ENCODE data around the gene SNRPA.
A peak's percentile ranks its signal among the peaks of the same experiment; 100 is the strongest.

SNRPA gene

DNA sequence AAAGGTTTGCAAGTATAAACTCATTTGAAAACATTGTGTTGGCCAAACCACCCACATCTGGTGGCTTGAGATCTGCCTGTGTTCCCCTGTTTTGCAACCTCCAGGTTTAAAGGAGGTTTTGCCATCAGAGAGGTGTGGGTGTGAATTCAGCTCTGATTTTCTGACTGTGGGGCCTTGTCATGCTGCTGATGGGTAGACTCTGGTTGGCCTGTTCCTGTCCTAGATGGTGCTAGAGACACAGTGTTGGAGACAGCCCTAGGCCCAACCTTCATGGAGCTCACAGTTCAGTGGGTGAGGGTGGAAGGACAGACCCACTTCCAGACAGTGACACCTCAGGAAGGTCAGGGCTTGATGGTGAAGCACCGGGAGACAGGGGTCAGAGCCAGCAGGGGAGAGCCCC is 34.5 kb downstream of the SNRPA start:
- no peak overlapping the region for H3K4me3 ChIP-seq
- TF ChIP-seq Cebpa-rat (IDR thresholded peaks at IDR 0.05) = no peak
- no peaks in the 10 kb centered on the region for H3K9me3 ChIP-seq
- no peak overlapping the region for H3K9ac ChIP-seq
- H3K4me2 ChIP-seq = no peak overlapping the region
- H3K27ac ChIP-seq = no peak overlapping the region
- no peaks in the 10 kb centered on the region for H4K20me1 ChIP-seq
- peaks cover 44% of the 10 kb centered on the region; the same call in 1 of the 2 replicates for H3K36me3 ChIP-seq
- H3K4me1 ChIP-seq = peaks cover 9% of the 10 kb centered on the region
- H3K27me3 ChIP-seq = no peaks in the 10 kb centered on the region

DNA sequence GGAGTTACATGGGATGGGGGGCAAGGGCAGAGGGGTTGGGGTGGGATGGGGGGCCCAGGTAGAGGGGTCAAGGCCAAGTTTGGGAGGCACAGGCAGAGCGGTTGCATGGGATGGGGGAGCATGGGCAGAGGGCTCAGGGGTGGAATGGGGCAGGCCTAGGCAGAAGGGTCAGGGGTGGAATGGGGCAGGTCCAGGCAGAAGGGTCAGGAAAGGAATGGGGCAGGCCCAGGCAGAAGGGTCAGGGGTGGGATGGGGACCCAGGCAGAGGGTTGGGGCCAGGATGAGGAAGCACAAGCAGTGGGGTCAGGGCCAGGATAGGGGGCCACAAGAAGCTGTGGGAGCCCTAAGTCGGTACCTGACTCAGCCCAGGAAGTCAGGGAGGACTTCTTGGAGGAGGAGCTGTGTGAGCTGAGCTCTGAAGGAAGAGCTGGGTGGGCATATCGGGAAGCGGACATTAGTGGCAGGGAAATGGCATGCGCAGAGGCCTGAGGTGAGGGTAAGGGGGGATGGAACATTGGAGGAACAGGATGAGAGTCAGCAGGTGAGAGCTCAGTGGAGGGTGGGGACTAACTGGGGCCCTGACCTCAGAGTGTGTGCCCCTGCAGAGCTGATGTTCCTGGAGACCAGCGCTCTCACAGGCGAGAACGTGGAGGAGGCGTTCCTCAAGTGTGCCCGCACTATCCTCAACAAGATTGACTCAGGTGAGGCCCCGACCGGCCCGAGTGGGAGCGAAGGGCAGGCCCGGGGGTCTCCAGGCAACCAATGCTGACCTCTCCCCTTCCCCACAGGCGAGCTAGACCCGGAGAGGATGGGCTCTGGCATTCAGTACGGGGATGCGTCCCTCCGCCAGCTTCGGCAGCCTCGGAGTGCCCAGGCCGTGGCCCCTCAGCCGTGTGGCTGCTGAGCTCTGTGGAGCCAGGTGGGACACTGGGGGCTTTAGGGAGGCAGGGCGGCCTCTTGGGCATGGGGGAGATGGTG is 35.3 kb downstream of the SNRPA start:
- TF ChIP-seq Cebpa-rat (IDR thresholded peaks at IDR 0.05) = no peak
- H3K27ac ChIP-seq = no peak overlapping the region
- no peaks in the 10 kb centered on the region for H4K20me1 ChIP-seq
- H3K27me3 ChIP-seq = no peaks in the 10 kb centered on the region
- no peaks in the 10 kb centered on the region for H3K9me3 ChIP-seq
- no peak overlapping the region for H3K4me2 ChIP-seq
- H3K9ac ChIP-seq = no peak overlapping the region
- H3K4me1 ChIP-seq = peaks cover 10% of the 10 kb centered on the region
- H3K36me3 ChIP-seq = peaks cover 44% of the 10 kb centered on the region; the same call in 1 of the 2 replicates
- H3K4me3 ChIP-seq = no peak overlapping the region

DNA sequence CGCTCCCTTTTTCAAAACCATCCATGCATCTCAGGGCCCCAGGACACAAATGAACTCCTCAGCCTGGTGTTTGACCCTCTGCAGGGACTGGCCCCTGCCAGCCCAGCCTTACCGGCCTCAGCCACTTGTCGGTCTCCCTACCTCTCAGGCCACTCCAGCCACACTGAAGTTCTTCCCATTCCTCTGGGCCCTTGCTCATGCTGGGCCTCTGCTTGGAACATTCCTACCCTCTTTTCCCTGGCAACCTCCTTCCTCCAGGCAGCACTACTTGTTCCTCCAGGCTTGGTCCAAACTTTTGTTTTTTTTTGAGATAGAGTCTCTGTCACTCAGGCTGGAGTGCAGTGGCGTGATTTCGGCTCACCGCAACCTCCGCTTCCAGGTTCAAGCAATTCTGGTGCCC is 40.3 kb downstream of the SNRPA start:
- no peaks in the 10 kb centered on the region for H3K27me3 ChIP-seq
- H4K20me1 ChIP-seq = no peaks in the 10 kb centered on the region
- H3K36me3 ChIP-seq = peaks cover 42% of the 10 kb centered on the region
- peaks cover 25% of the 10 kb centered on the region for H3K4me1 ChIP-seq
- no peak overlapping the region for H3K27ac ChIP-seq
- H3K4me2 ChIP-seq = peak overlapping the region; percentile 12; the same call in 1 of the 2 replicates
- H3K9me3 ChIP-seq = no peaks in the 10 kb centered on the region
- no peak for TF ChIP-seq Cebpa-rat (IDR thresholded peaks at IDR 0.05)
- no peak overlapping the region for H3K9ac ChIP-seq
- H3K4me3 ChIP-seq = no peak overlapping the region

DNA sequence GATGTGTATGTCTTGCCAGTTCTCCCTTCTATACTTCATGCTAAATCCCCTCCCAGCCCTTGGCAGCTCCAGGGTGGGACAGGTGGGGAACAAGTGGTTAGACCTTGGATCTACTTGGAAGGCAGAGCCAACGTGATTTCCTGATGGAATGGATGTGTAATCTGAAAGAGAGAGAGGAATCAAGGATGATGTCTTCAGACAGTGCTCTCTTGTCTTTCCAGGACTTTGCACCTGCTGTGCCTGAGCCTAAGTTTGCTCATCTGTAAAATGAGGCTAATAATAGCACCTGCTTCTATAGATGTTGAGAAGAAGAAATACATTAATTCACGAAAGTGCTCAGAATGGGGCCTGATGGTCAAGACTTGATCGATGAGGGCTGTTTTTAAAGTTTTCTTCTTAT is 41.0 kb downstream of the SNRPA start:
- no peaks in the 10 kb centered on the region for H4K20me1 ChIP-seq
- no peaks in the 10 kb centered on the region for H3K9me3 ChIP-seq
- H3K27ac ChIP-seq = no peak overlapping the region
- H3K4me2 ChIP-seq = peak overlapping the region; percentile 12
- TF ChIP-seq Cebpa-rat (IDR thresholded peaks at IDR 0.05) = no peak
- no peak overlapping the region for H3K4me3 ChIP-seq
- peaks cover 27% of the 10 kb centered on the region for H3K4me1 ChIP-seq
- H3K9ac ChIP-seq = peak overlapping the region; percentile 4; the same call in 1 of the 2 replicates
- no peaks in the 10 kb centered on the region for H3K27me3 ChIP-seq
- peaks cover 43% of the 10 kb centered on the region for H3K36me3 ChIP-seq

DNA sequence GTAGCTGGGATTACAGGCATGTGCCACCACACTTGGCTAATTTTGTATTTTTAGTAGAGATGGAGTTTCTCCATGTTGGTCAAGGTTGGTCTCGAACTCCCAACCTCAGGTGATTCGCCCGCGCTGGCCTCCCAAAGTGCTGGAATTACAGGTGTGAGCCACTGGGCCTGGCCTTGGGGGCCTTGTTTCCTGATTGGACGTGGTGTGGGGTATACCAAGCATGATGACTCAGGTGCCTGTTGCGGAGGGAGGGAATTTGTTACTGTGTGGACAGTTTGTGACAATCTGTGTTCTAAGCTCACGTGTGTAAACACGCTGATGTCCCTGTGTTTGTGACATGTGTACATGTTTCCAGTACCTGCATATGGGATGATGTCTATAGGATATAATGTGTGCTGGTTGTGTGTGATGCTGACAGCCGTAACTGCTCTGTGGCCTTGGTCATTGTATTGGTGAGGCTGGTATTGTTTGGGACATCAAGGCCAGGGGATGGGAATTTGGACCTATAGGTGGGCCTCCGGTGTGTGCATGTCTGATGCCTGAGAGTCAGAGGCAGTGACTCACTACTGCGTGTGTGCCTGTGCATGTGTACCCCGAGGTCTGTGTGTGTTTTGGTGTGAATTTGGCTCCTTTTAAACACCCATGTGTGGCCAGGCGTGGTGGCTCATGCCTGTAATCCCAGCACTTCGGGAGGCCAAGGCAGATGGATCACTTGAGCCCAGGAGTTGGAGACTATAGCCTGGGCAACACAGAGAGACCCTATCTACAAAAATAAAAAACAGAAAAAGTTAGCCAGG is 46.4 kb downstream of the SNRPA start:
- peak overlapping the region; percentile 61 for H3K27ac ChIP-seq
- H4K20me1 ChIP-seq = peaks cover 30% of the 10 kb centered on the region
- no peaks in the 10 kb centered on the region for H3K27me3 ChIP-seq
- peak overlapping the region; percentile 68 for H3K4me3 ChIP-seq
- H3K4me2 ChIP-seq = peak overlapping the region; percentile 79
- H3K9ac ChIP-seq = peak overlapping the region; percentile 76; the same call in 1 of the 2 replicates
- no peaks in the 10 kb centered on the region for H3K9me3 ChIP-seq
- no peak for TF ChIP-seq Cebpa-rat (IDR thresholded peaks at IDR 0.05)
- peaks cover 36% of the 10 kb centered on the region for H3K36me3 ChIP-seq
- peaks cover 45% of the 10 kb centered on the region for H3K4me1 ChIP-seq

DNA sequence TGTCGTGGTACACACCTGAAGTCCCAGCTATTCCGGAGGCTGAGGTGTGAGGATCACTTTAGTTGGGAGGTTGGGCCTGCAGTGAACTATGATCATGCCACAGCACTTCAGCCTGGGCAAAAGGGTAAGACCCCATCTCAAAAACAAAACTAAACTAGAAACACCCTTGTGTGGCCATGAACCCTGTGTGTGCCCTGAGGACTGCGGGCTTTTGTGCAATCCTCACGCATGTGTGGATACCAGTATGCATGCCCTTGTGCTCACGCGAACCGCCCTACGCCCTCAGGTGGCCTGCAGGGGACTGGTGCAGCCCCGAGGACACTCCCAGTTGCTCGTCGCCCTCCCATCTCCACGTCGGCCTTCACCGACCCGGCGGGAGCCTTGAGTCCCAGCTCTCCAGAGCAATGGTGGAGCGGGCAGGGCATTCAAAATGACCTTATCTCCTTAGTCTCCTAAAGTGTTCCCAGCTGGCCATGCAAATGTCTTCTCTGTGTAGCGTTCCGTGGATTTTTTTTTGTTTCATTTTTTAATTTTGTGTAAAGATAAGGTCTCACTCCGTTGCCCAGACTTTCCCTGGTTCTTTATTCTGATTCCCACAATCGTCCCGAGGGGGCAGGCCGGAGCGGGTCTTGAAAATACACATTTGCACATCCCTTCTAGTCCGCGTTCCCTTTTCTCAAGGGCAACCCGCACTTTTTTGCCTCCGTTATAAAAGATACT is 47.1 kb downstream of the SNRPA start:
- Histone ChIP-seq H3K4me1 (peaks cover 48% of the 10 kb centered on the region), H3K27me3 (no peaks in the 10 kb centered on the region)
- TF ChIP-seq Cebpa-rat (IDR thresholded peaks at IDR 0.05) = no peak; the same call in 1 of the 2 replicates

DNA sequence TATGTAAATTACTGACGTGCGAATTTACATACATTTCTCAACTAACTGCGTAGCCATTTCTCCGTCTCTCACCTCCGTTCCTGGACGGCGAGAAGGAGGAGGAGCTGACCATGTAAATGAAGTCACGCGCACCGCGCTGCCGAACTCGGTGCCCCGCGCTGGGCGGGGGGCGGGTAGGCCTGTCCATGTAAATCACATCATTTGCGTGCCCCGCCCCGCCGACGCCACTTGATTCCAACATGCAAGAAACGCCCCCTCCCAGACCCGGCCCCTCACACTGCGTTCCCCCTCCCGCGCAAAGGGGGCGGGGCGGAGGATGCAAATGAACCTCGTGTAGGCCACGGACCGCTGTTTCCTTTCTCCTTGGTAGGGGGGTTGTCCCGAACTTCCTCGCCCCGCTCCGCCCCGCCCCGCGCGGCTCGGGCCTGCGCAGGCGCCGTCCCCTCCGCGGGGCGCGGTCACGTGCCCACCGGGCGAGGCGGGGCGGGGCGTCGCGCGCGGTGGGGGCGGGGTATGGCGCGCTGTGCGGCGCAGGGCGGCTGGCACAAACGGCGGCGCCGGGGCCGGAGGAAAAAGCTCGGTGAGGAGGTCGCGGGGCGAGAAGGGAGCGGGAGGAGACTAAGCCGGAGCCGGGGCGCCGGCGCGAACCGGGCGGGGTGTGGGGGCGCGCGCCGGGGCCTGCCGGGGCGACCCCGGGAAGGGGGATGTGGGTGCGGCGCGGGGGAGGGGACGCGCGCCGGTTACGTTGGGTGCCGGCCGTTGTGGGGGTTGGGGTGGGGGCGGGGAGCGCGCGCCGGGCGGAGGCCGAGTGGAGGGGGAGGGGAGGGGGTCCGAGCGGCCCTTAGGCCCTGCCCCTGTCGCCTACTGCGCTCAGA is 47.9 kb downstream of the SNRPA start, which contains the start of gene EGLN2:
TSS of gene EGLN2 (plus strand) at position 509 of the 875 bp plus-strand sequence. CDS start 1,382 bp downstream, outside the sequence.
- TF ChIP-seq Cebpa-rat (IDR thresholded peaks at IDR 0.05) = no peak
- Histone ChIP-seq H3K36me3 (peaks cover 46% of the 10 kb centered on the region), H3K9ac (peak within 1 kb of the TSS; percentile 97), H3K4me3 (peak within 1 kb of the TSS; percentile 97), H3K27me3 (no peaks in the 10 kb centered on the region), H3K27ac (peak within 1 kb of the TSS; percentile 97), H3K9me3 (no peaks in the 10 kb centered on the region), H4K20me1 (peaks cover 46% of the 10 kb centered on the region), H3K4me2 (peak within 1 kb of the TSS; percentile 94), H3K4me1 (peaks cover 56% of the 10 kb centered on the region)

More for the DNA sequence above, 47.1 kb downstream of the SNRPA start:
- peaks cover 38% of the 10 kb centered on the region for H4K20me1 ChIP-seq
- H3K27ac ChIP-seq = peak overlapping the region; percentile 61
- H3K9ac ChIP-seq = peak overlapping the region; percentile 76
- peak overlapping the region; percentile 79 for H3K4me2 ChIP-seq
- peaks cover 38% of the 10 kb centered on the region for H3K36me3 ChIP-seq
- no peaks in the 10 kb centered on the region for H3K9me3 ChIP-seq
- H3K4me3 ChIP-seq = peak overlapping the region; percentile 68

DNA sequence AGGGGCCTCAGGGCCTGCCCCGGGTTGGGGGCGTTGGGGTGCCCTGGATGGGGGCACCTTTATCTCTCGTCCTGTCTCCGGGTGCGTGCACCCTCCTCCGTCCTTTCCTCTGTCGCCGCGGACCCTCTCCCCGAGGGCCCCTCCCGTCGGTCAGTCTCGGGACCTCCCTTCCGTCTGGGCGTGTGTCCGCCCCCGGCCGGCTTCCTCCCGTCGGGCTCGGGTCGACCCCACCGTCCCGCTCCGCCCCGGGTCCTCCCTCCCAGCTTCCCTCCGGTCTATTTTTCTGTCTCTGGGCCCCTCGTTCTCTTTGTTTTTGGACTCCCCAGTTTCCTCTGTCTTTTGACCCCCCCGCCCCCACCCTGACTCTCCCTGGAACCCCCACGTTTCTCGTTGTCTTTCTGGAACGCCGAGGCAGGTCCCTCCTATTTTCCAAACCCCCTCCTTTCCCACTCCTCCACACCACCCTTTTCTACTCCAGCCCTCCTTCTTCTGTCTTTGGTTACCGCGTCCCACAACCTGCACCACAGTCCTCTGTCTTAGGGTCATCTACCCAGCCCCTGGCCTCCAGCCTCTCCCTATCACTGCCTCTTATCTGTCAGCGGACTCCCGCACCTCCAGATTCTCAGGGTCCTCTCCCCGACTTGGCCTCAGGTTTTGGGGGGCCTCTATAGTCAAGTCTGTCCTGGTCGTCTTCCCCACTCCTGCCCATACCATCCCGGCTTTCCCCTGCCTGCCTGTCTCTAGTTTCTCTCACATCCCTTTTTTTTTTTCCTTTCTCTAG is 48.7 kb downstream of the SNRPA start:
- peaks cover 64% of the 10 kb centered on the region for H3K4me1 ChIP-seq
- no peaks in the 10 kb centered on the region for H3K27me3 ChIP-seq
- peak overlapping the region; percentile 97 for H3K9ac ChIP-seq
- peaks cover 54% of the 10 kb centered on the region for H4K20me1 ChIP-seq
- H3K36me3 ChIP-seq = peaks cover 55% of the 10 kb centered on the region
- H3K9me3 ChIP-seq = no peaks in the 10 kb centered on the region
- peak overlapping the region; percentile 94 for H3K4me2 ChIP-seq
- peak overlapping the region; percentile 97 for H3K4me3 ChIP-seq
- peak overlapping the region; percentile 97 for H3K27ac ChIP-seq
- no peak for TF ChIP-seq Cebpa-rat (IDR thresholded peaks at IDR 0.05)

All from BLaER1 (cell line).